ENCODE measurements around the gene KCNQ1OT1.

Gene KCNQ1OT1

DNA sequence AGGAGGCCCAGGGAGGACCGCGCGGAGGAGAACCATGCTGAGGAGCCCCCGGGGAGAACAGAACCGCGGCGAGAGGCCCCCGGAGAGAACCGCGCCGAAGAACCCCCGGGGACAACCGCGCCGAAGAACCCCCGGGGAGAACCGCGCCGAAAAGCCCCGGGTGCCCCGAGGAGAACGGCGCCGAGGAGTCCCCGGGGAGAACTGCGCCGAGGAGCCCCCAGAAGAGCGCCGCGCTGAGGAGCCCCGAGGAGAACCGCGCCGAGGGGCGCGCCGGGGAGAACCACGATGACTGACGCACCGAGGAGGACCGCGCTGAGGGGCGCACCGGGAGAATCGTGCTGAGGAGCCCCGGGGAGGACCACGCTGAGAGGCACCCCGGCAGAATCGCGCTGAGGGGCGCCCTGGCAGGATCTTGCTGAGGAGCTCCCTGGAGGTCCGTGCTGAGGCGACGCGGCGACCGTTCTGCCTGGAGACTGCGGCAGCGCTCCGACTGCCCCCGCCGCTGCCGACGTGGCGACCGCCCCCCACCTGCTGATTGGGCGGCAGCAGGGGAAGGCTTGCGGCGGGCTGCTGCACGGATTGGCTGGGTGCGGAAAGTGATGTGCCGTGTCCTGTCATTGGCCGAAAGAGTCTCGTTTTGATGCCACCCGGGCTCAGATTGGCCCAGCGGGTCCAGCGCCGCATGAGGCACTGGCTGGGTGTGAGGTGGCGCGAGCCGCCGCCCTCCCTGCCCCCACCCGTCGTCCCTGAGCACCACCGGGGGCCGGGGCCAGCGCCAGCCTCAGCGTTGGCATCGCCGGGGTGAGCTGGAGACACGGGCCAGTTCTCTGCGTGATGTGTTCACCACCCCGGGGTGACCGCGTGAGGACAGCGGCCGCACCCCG is at the start of gene KCNQ1OT1:
TSS of gene KCNQ1OT1 (minus strand) at position 464 of the 884 bp plus-strand sequence.
- peaks cover 7% of the 10 kb centered on the region for H3K36me3 Mint-ChIP-seq
- H3K4me1 Mint-ChIP-seq (ENCODE audit: low read depth), result peaks cover 11% of the 10 kb centered on the region
- H3K4me3 Mint-ChIP-seq, result peak within 1 kb of the TSS; percentile 76
- no peaks in the 10 kb centered on the region for H3K27me3 Mint-ChIP-seq
- no peaks in the 10 kb centered on the region for H3K9me3 Mint-ChIP-seq (ENCODE audit: low read depth)
- peak within 1 kb of the TSS; percentile 75 for H3K27ac Mint-ChIP-seq

DNA sequence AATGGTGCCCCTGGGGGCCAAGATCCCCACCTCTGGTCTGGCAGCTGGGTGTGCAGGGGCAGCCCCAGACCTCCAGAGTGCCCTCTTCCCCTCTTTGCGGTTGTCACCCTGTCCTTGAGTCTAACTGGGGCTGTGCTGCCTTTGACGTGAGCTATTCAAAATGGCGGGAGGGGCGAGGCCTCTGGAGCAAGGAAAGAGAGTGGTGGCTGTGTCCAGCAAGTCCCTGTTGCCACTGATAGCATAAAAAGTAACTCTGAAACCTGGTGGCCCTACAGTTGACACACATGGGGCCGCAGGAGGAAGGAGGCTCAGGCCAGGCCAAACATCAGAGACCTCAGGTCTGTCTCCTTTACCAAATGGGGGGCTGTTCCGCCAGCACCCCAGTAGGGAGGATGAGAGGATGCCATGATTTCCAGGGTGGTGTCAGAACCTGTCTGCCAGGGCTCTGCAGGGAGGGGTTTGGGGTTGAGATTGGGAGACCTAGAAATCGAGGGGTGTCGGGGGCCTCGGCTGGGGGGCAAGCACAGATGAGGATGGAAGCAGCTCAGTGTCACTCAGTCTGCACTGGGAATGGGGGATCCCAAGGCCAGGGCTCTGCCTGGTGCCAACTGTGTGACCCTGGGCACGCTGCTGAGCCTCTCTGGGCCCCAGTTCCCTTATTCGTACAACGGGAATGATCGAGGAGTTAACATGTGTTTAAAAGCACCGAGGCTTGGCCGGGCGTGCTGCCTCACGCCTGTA is 49.2 kb upstream of the KCNQ1OT1 start:
- H3K36me3 Mint-ChIP-seq, result peaks cover 5% of the 10 kb centered on the region
- H3K4me3 Mint-ChIP-seq, result no peak overlapping the region
- H3K9me3 Mint-ChIP-seq (ENCODE audit: low read depth), result no peaks in the 10 kb centered on the region
- H3K27ac Mint-ChIP-seq, result no peak overlapping the region
- H3K4me1 Mint-ChIP-seq (ENCODE audit: low read depth), result no peaks in the 10 kb centered on the region
- H3K27me3 Mint-ChIP-seq, result no peaks in the 10 kb centered on the region

DNA sequence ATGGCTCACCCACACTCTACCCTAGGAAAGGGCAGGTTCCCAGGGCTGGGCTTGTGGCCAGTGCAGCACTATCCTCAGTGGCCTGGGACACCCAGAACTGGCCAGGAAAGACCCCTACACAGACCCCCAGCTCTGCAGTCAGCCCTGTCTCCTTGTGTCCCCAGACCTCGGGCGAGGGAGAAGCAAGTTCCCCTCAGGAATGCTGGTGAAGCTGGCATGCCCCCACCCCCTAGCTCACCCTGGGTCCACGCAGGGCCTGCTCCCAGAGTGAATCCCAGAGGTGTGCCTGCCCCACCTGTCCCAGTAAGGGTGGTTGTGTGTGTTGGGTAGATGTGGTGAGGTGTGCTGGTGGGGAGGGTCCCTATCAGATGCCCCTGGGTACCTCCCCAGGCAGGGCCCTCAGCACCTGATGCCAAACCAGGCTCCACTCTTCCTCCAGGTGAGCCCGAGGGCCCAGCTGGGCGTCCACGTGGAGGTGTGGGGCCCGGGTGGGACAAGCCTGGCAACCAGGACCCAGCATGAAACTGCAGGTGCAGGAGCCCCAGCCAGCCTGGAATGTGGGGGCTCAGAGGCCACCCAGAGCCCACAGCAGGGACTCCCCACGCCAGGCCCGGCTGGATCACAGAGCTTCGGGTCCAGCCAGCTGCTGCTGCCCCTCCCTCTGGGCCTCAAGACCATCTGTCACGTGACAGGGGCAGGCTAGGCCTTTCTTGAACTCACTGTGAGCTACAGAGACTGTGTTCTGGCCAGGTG is 48.4 kb upstream of the KCNQ1OT1 start:
- H3K9me3 Mint-ChIP-seq (ENCODE audit: low read depth), result no peaks in the 10 kb centered on the region
- H3K27me3 Mint-ChIP-seq, result no peaks in the 10 kb centered on the region
- no peaks in the 10 kb centered on the region for H3K4me1 Mint-ChIP-seq (ENCODE audit: low read depth)
- no peak overlapping the region for H3K4me3 Mint-ChIP-seq
- H3K27ac Mint-ChIP-seq, result no peak overlapping the region
- peaks cover 5% of the 10 kb centered on the region for H3K36me3 Mint-ChIP-seq

DNA sequence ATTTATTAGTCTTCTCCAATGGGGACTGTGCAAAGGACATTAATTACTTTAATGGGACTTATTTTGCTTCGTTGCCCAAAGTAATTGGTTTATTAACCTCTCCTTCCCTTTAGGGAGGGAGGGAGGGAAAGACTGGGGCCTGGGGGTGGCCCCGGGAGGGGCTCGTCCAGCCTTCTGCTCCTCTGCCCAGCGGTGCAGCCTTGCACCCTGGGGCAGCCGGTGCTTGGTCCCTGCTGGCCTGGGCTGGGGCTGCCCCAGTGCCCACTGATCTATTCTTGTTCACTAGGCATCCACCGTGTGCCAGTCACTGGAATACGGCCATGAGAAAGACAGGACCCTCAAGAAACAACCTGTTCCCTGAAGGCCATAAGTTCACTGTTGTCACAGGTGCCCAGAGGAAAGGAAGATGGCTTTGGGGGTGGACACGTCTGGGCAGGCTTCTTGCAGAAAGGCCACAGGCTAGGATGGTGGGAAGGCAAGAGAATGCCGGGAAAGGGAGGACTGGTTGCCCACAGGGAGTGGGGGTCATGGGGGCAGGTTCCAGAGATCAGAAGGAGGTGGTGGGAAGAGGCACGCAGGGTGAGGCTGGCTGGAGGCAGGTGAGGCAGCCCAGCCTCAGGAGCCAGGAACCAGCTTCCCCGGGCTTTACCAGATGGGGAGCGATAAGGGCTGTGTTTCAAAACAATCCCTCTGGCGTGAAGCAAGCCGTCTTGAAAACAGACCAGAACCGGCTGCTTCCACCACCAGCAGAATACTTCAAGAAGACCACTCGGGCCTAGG is 47.6 kb upstream of the KCNQ1OT1 start:
- no peaks in the 10 kb centered on the region for H3K9me3 Mint-ChIP-seq (ENCODE audit: low read depth)
- no peak overlapping the region for H3K27ac Mint-ChIP-seq
- H3K4me3 Mint-ChIP-seq, result no peak overlapping the region
- H3K27me3 Mint-ChIP-seq, result no peaks in the 10 kb centered on the region
- peaks cover 5% of the 10 kb centered on the region for H3K36me3 Mint-ChIP-seq
- H3K4me1 Mint-ChIP-seq (ENCODE audit: low read depth), result no peaks in the 10 kb centered on the region

DNA sequence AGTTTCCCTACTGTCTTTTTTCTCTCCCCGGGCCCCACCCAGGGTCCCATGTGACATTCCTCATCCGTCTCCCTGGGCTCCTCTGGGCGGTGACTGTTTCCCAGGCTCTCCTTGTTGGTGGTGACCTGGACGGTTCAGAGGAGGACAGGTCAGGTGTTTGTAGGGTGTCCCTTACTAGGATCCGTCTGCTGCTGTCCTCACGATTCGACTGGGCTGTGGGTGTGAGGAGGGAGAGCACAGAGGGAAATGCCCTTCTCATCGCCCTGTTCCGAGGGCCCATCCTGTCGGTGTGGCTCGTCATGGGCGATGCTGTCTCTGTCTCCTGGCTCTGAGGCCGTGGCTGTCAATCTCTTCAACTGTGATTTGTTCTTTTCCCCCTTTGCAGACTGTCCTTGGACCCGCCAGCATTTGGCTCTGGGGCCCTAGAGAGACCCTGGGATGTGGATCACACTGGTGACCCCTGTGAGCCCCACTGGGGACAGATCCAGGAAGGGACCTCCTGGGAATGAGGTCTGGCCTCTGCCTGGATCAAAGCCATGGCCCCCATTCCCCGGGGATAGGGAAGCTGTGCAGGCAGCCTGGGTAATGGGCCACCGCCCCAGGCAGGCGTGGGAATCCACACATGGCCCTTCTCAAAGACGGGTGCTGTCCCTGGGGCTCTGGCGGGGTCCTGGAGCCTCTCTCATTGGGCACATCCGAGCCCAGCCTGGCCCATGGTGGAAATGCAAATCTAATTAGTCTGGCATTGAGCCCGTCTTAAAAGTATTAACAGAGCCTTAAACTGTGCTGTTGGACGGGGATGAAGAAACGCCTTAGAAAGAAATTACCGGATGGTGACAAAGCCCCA is 46.8 kb upstream of the KCNQ1OT1 start:
- Mint-ChIP-seq H3K27me3 (no peaks in the 10 kb centered on the region), H3K4me3 (no peak overlapping the region), H3K4me1 (ENCODE audit: low read depth) (no peaks in the 10 kb centered on the region), H3K27ac (no peak overlapping the region), H3K36me3 (peaks cover 2% of the 10 kb centered on the region), H3K9me3 (ENCODE audit: low read depth) (no peaks in the 10 kb centered on the region)

DNA sequence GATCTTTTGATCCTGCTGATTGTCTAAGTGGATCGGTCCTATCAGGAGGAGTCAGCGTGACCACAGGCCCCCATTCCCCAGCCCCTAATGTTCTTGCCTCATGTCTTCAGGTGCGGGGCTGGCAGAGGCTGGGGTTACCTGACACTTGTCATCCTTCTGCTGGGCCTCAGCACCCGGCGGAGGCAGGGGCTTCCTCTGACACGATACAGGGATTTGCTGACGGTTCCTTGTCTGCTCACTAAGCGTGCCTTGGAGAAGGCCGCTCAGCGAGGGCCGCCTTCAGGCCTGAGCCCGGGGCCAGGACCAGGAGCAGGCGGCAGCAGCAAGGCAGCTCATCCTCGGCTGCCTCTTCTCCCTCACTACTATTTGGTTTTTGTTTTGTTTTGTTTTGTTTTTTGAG is 45.7 kb upstream of the KCNQ1OT1 start:
- Mint-ChIP-seq H3K4me3 (no peak overlapping the region), H3K36me3 (peaks cover 2% of the 10 kb centered on the region), H3K27me3 (no peaks in the 10 kb centered on the region), H3K4me1 (ENCODE audit: low read depth) (no peaks in the 10 kb centered on the region), H3K9me3 (ENCODE audit: low read depth) (no peaks in the 10 kb centered on the region), H3K27ac (no peak overlapping the region)

DNA sequence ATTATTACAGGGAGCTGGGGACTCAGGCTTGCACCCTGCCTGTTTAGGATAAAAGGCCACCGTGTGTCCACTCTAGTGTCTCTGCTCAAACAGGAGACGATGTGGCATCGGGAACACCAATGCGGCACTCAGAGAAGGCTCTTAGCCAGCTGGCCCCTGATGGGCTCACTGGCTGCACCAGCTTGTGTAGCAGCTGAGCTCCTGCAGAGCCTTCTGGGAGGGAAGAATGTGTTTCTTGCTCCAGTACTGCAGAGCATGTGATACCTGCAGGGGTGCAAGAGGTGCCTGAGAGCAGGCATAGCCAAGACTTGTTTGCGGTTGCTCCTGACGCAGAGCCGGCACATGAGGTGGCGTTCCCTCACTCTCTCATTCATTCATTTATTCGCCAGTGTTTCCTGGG is 44.4 kb upstream of the KCNQ1OT1 start:
- Mint-ChIP-seq H3K27me3 (no peaks in the 10 kb centered on the region), H3K4me3 (no peak overlapping the region), H3K4me1 (ENCODE audit: low read depth) (no peaks in the 10 kb centered on the region), H3K27ac (no peak overlapping the region), H3K36me3 (peaks cover 2% of the 10 kb centered on the region), H3K9me3 (ENCODE audit: low read depth) (no peaks in the 10 kb centered on the region)

DNA sequence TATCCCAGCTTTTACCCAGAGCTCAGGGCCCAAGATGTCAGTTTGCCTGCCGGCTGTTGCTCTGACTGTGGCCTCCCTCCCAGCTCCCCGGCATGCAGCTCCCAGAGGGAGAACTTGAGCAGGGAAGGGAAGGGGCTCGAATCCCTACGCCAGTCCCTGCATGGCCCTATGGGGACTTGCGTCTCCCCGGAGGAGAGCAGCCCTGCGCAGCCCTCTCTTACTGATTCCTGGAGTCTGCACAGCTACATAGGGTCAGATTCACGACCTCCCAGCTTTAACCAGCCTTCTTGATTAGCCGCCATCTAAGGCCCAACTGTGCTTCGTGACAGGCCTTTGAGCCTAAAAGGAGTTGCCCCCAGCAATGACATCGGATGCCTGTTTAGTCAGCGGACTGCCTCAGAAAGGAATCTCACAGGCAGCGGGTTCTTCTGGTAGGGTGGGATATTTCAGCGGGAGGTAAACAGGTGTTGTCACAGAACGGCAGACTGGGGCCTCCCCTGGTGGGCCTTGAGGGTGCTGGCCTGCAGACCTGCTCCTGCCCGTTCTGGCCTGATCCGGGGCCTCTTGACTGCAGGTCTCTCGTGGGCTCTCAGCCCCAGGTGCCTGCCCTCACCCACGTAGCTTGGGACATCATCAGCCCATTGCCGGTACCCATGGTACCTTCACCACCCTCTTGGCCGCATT is 43.8 kb upstream of the KCNQ1OT1 start:
- Mint-ChIP-seq H3K27ac (no peak overlapping the region), H3K27me3 (no peaks in the 10 kb centered on the region), H3K36me3 (peaks cover 2% of the 10 kb centered on the region), H3K4me3 (no peak overlapping the region), H3K9me3 (ENCODE audit: low read depth) (no peaks in the 10 kb centered on the region), H3K4me1 (ENCODE audit: low read depth) (no peaks in the 10 kb centered on the region)

DNA sequence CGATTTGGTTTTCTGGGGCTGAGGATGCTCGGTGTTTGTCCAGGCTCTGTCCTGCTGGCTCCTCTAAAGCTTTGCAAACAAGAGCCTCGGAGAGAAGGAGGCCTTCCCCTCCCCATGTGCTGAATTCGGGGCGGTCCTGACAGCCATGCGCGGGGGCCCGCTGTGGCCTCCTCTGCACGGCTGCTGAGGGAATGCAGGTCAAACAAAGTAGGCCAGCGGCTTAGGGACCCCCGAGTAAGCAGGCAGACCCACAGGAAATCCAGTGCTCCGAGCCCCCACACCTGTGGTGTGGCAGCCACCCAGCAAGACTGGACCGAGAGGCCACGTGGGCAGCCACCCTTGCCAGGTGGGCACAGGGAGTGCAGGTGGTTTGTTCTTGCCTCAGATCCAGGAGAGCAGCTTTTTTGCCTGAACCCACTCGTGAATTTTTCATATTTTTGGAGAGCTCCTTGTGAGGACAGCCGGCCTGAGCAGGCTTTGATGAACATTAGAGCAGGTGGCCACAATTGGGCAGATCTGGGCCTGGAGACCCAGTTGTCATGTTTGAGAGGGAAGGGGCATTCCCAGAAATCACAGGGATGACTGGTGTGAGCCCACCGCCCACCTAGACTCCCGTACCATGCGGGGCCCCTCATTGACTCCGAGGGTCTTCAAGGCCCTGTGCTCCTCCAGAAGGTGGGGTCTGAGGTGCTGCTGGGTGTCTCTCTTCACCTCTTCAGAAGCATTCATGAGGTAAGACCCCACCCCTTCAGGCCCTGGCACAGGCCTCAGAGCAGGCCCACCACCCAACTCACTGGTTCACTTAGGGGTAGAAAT is 43.0 kb upstream of the KCNQ1OT1 start:
- Mint-ChIP-seq H3K4me3 (no peak overlapping the region), H3K36me3 (peaks cover 2% of the 10 kb centered on the region), H3K27ac (no peak overlapping the region), H3K9me3 (ENCODE audit: low read depth) (no peaks in the 10 kb centered on the region), H3K4me1 (ENCODE audit: low read depth) (no peaks in the 10 kb centered on the region), H3K27me3 (no peaks in the 10 kb centered on the region)

DNA sequence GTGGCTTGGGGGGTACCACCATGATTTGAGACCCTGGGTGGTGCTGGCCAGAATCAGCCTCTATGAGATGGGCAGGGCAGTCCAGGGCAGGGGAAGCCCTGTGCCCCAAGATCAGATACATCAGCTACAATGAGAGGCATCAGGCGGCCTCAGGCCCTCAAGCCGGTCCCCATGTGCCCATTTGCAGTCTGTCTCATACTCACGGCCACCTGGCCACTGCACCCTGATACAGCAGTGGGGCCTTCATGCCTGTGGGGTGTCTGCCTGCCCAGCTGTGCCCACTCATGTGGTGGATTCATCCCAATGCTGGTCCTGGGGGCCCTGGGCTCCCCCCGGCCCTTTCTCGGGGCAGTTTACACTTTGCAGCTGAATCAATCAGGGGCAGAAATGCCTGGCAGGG is 42.4 kb upstream of the KCNQ1OT1 start:
- no peak overlapping the region for H3K27ac Mint-ChIP-seq

DNA sequence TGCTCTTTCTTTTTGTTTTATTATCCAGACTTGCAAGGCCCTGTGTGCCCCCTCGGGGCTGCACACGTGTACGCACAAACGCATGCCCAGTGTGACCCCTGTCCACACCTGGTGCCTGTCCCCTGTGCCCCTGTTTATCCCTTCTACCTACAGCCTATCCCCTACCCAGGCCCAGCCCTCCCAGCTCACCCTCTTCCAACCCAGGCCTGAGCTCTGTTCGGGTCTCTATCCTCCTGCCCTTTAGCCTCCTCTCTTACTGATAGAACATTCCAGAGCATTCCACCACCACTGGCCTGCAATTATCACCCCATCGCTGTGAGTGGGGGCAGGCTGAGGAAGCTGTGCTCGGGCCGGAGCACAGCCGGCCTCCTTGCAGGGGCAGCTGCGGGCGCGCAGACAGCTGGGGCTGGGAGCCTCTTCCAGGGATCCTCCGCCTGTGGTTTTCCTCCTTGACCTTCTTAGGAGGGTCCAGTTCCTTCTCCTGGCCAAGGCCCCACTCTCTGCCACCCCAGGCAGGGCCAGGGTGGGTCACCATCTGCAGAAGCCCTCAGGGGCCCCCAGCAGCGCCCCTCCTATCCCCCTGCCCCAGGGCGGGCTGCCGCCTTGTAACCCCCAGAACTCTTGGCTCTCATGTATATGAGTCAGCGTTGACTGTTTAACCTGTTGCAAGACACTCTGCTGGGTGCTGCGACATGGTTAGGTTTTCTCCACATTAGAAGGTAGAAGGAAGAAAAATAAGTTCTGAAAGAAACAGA is 41.8 kb upstream of the KCNQ1OT1 start:
- H3K4me3 Mint-ChIP-seq, result no peak overlapping the region
- no peaks in the 10 kb centered on the region for H3K36me3 Mint-ChIP-seq
- no peak overlapping the region for H3K27ac Mint-ChIP-seq
- H3K27me3 Mint-ChIP-seq, result no peaks in the 10 kb centered on the region
- no peaks in the 10 kb centered on the region for H3K4me1 Mint-ChIP-seq (ENCODE audit: low read depth)
- no peaks in the 10 kb centered on the region for H3K9me3 Mint-ChIP-seq (ENCODE audit: low read depth)

More for the DNA sequence above, 42.4 kb upstream of the KCNQ1OT1 start:
- H3K27me3 Mint-ChIP-seq, result no peaks in the 10 kb centered on the region
- no peaks in the 10 kb centered on the region for H3K9me3 Mint-ChIP-seq (ENCODE audit: low read depth)
- H3K36me3 Mint-ChIP-seq, result no peaks in the 10 kb centered on the region
- H3K4me3 Mint-ChIP-seq, result no peak overlapping the region
- no peaks in the 10 kb centered on the region for H3K4me1 Mint-ChIP-seq (ENCODE audit: low read depth)

DNA sequence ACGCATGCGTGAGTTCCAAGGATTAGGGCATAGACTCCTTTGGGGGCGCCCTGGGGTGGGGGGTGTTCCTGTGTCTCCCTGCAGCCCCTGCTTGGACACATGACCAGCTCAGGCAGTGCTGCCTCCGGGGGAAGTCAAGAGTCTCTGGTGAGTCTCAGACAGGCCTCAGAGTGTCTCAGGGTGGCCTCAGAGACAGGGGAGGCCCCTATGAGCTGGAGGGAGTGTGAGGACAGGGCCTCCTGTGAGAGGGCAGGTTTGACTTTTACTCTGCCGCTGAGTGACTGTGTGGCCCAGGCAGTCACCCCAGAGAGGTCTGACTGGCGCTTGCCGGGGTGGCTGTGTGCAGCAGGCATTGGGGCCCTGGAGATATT is 41.2 kb upstream of the KCNQ1OT1 start:
- Mint-ChIP-seq H3K4me3 (no peak overlapping the region), H3K36me3 (no peaks in the 10 kb centered on the region), H3K27me3 (no peaks in the 10 kb centered on the region), H3K9me3 (ENCODE audit: low read depth) (no peaks in the 10 kb centered on the region), H3K27ac (no peak overlapping the region), H3K4me1 (ENCODE audit: low read depth) (no peaks in the 10 kb centered on the region)

All from activated naive CD8-positive, alpha-beta T cell (primary cell).